Smooth muscle cell (in vitro differentiated cells): Measurements from ENCODE around the gene ZNF316. TPM values are rescaled to one million over a fixed set of nuclear protein-coding genes. Genes with fewer than 3 reads are reported as not detected.

Experiments
- DNase-seq: peaks from one replicate; lab custom pipeline; 2025; ENCODE audit not compliant: unreplicated experiment; lab: John Stamatoyannopoulos, UW
- H2AFZ ChIP-seq: fragments of 200-600 bp; sonication (generic); 2 replicates; pipeline ENCODE4 v1.6.0; 2016; ENCODE audit warnings: antibody characterized with exemption, low read depth, mild to moderate bottlenecking
- H3F3A ChIP-seq: fragments of 200-600 bp; sonication (generic); 2 replicates; pipeline ENCODE4 v1.6.0; 2017; ENCODE audit warnings: antibody characterized with exemption, low read depth
- H3K27ac ChIP-seq: fragments of 200-600 bp; sonication (generic); 2 replicates; pipeline ENCODE4 v1.5.1; 2016; ENCODE audit warnings: low read depth, mild to moderate bottlenecking
- H3K27me3 ChIP-seq: fragments of 200-600 bp; sonication (generic); 2 replicates; pipeline ENCODE4 v1.6.1; 2016; ENCODE audit warnings: low read depth, mild to moderate bottlenecking
- H3K36me3 ChIP-seq: fragments of 200-600 bp; sonication (generic); 2 replicates; pipeline ENCODE4 v1.5.1; 2016; ENCODE audit warnings: low read depth
- H3K4me1 ChIP-seq: fragments of 200-600 bp; sonication (generic); 2 replicates; pipeline ENCODE4 v1.5.1; 2016; ENCODE audit warnings: low read depth
- H3K4me2 ChIP-seq: fragments of 200-600 bp; sonication (generic); 2 replicates; pipeline ENCODE4 v1.6.0; 2016; ENCODE audit warnings: mild to moderate bottlenecking
- H3K4me3 ChIP-seq: fragments of 200-600 bp; sonication (generic); 2 replicates; pipeline ENCODE4 v1.5.1; 2016; ENCODE audit warnings: mild to moderate bottlenecking
- H3K79me2 ChIP-seq: fragments of 200-600 bp; sonication (generic); 2 replicates; pipeline ENCODE4 v1.6.0; 2016; ENCODE audit warnings: low read depth, mild to moderate bottlenecking
- H3K9ac ChIP-seq: fragments of 200-600 bp; sonication (generic); 2 replicates; pipeline ENCODE4 v1.6.0; 2016; ENCODE audit warnings: low read depth
- H3K9me3 ChIP-seq: fragments of 200-600 bp; sonication (generic); replicated peaks from 2 replicates; pipeline ENCODE4 v1.5.1; 2016; ENCODE audit warnings: low read depth
- H4K20me1 ChIP-seq: fragments of 200-600 bp; sonication (generic); 2 replicates; pipeline ENCODE4 v1.6.0; 2016; ENCODE audit warnings: low read depth
- CTCF ChIP-seq: fragments of 200-600 bp; sonication (generic); IDR thresholded peaks from 2 replicates; pipeline ENCODE4 v1.5.1; 2017; ENCODE audit warnings: borderline replicate concordance, mild to moderate bottlenecking, antibody characterized with exemption; ENCODE audit not compliant: insufficient read depth, poor library complexity, severe bottlenecking
- WGBS: methylation state at CpG from one replicate; pipeline ENCODE4 v1.1.7; 2016; ENCODE audit warnings: low lambda C conversion rate; 5-methylcytosine and 5-hydroxymethylcytosine counted together
- polyA plus RNA-seq: library from polyadenylated mRNA; unstranded; fragments of >200 nt; fragmentation: Nextera tagmentation; extraction: Ambion mirVana; gene quantifications from 2 replicates; pipeline ENCODE4 v1.2.1, GENCODE V29; 2016
- total RNA-seq: library from RNA; depleted of rRNA; stranded (reverse); fragments of >200 nt; gene quantifications from 2 replicates; pipeline ENCODE4 v1.2.3, GENCODE V29; 2014

Gene ZNF316
- total and polyA plus RNA-seq, 2 experiments from 2014 or later, result 6.6 to 8.3 TPM

- no peaks in the 10 kb centered on the region for H3K9me3 ChIP-seq
- H2AFZ ChIP-seq, result peak overlapping the region; percentile 80
- no peak for DNase-seq
- peaks cover 5% of the 10 kb centered on the region for H3F3A ChIP-seq
- H3K36me3 ChIP-seq, result no peaks in the 10 kb centered on the region
- no peaks in the 10 kb centered on the region for H3K79me2 ChIP-seq
- peak overlapping the region; percentile 99 for H3K4me2 ChIP-seq
- peaks cover 4% of the 10 kb centered on the region for H3K4me1 ChIP-seq
- H3K27me3 ChIP-seq, result no peaks in the 10 kb centered on the region
- WGBS, result 19% methylated on average over 44 of the region's 63 CpGs
- peak overlapping the region; percentile 65 for H3K4me3 ChIP-seq
- no peak overlapping the region for H3K9ac ChIP-seq
- TF ChIP-seq CTCF, result no peak
- H4K20me1 ChIP-seq, result no peaks in the 10 kb centered on the region
- no peak overlapping the region for H3K27ac ChIP-seq
These were observed 21.2 kb upstream of the ZNF316 start for GRCh38 chr7:6615723-6616555.

GRCh38 chr7:6616854-6617643, 20.1 kb upstream of the ZNF316 start:
- H3K27me3 ChIP-seq, result no peaks in the 10 kb centered on the region
- WGBS, result 93% methylated on average over 20 of the region's 20 CpGs
- no peak overlapping the region for H3K27ac ChIP-seq
- no peak for DNase-seq
- H3K79me2 ChIP-seq, result no peaks in the 10 kb centered on the region
- peaks cover 5% of the 10 kb centered on the region for H3F3A ChIP-seq
- H2AFZ ChIP-seq, result no peak overlapping the region
- no peaks in the 10 kb centered on the region for H3K36me3 ChIP-seq
- H3K4me1 ChIP-seq, result peaks cover 4% of the 10 kb centered on the region
- H3K9ac ChIP-seq, result no peak overlapping the region
- no peak overlapping the region for H3K4me3 ChIP-seq
- no peaks in the 10 kb centered on the region for H3K9me3 ChIP-seq
- H3K4me2 ChIP-seq, result no peak overlapping the region
- TF ChIP-seq CTCF, result no peak
- no peaks in the 10 kb centered on the region for H4K20me1 ChIP-seq

GRCh38 chr7:6618621-6619020, 18.5 kb upstream of the ZNF316 start:
- H3K79me2 ChIP-seq, result no peaks in the 10 kb centered on the region
- H3K9ac ChIP-seq, result no peak overlapping the region
- WGBS, result 96% methylated on average over 4 of the region's 4 CpGs
- H4K20me1 ChIP-seq, result no peaks in the 10 kb centered on the region
- TF ChIP-seq CTCF, result no peak
- H3K9me3 ChIP-seq, result no peaks in the 10 kb centered on the region
- peaks cover 5% of the 10 kb centered on the region for H3F3A ChIP-seq
- H3K27ac ChIP-seq, result no peak overlapping the region
- no peaks in the 10 kb centered on the region for H3K27me3 ChIP-seq
- H2AFZ ChIP-seq, result no peak overlapping the region
- no peak overlapping the region for H3K4me3 ChIP-seq
- H3K4me2 ChIP-seq, result no peak overlapping the region
- no peak for DNase-seq
- no peaks in the 10 kb centered on the region for H3K36me3 ChIP-seq
- H3K4me1 ChIP-seq, result peaks cover 4% of the 10 kb centered on the region
